Smooth muscle cell (in vitro differentiated cells): ENCODE results near the gene PGAM5. TPM values are rescaled to one million over a fixed set of nuclear protein-coding genes. Genes with fewer than 3 reads are reported as not detected.

Experiments
- DNase-seq: peaks from one replicate; lab custom pipeline; 2025; ENCODE audit not compliant: unreplicated experiment; lab: John Stamatoyannopoulos, UW
- H2AFZ ChIP-seq: fragments of 200-600 bp; sonication (generic); 2 replicates; pipeline ENCODE4 v1.6.0; 2016; ENCODE audit warnings: antibody characterized with exemption, low read depth, mild to moderate bottlenecking
- H3F3A ChIP-seq: fragments of 200-600 bp; sonication (generic); 2 replicates; pipeline ENCODE4 v1.6.0; 2017; ENCODE audit warnings: antibody characterized with exemption, low read depth
- H3K27ac ChIP-seq: fragments of 200-600 bp; sonication (generic); 2 replicates; pipeline ENCODE4 v1.5.1; 2016; ENCODE audit warnings: low read depth, mild to moderate bottlenecking
- H3K27me3 ChIP-seq: fragments of 200-600 bp; sonication (generic); 2 replicates; pipeline ENCODE4 v1.6.1; 2016; ENCODE audit warnings: low read depth, mild to moderate bottlenecking
- H3K36me3 ChIP-seq: fragments of 200-600 bp; sonication (generic); 2 replicates; pipeline ENCODE4 v1.5.1; 2016; ENCODE audit warnings: low read depth
- H3K4me1 ChIP-seq: fragments of 200-600 bp; sonication (generic); 2 replicates; pipeline ENCODE4 v1.5.1; 2016; ENCODE audit warnings: low read depth
- H3K4me2 ChIP-seq: fragments of 200-600 bp; sonication (generic); 2 replicates; pipeline ENCODE4 v1.6.0; 2016; ENCODE audit warnings: mild to moderate bottlenecking
- H3K4me3 ChIP-seq: fragments of 200-600 bp; sonication (generic); 2 replicates; pipeline ENCODE4 v1.5.1; 2016; ENCODE audit warnings: mild to moderate bottlenecking
- H3K79me2 ChIP-seq: fragments of 200-600 bp; sonication (generic); 2 replicates; pipeline ENCODE4 v1.6.0; 2016; ENCODE audit warnings: low read depth, mild to moderate bottlenecking
- H3K9ac ChIP-seq: fragments of 200-600 bp; sonication (generic); 2 replicates; pipeline ENCODE4 v1.6.0; 2016; ENCODE audit warnings: low read depth
- H3K9me3 ChIP-seq: fragments of 200-600 bp; sonication (generic); replicated peaks from 2 replicates; pipeline ENCODE4 v1.5.1; 2016; ENCODE audit warnings: low read depth
- H4K20me1 ChIP-seq: fragments of 200-600 bp; sonication (generic); 2 replicates; pipeline ENCODE4 v1.6.0; 2016; ENCODE audit warnings: low read depth
- whole genome bisulfite sequencing: methylation state at CpG from one replicate; pipeline ENCODE4 v1.1.7; 2016; ENCODE audit warnings: low lambda C conversion rate; 5-methylcytosine and 5-hydroxymethylcytosine counted together
- polyA plus RNA-seq: library from polyadenylated mRNA; unstranded; fragments of >200 nt; fragmentation: Nextera tagmentation; extraction: Ambion mirVana; gene quantifications from 2 replicates; pipeline ENCODE4 v1.2.1, GENCODE V29; 2016
- total RNA-seq: library from RNA; depleted of rRNA; stranded (reverse); fragments of >200 nt; gene quantifications from 2 replicates; pipeline ENCODE4 v1.2.3, GENCODE V29; 2014
- TF ChIP-seq, protein P1 (sequence below): fragments of 200-600 bp; sonication (generic); IDR thresholded peaks from 2 replicates; pipeline ENCODE4 v1.5.1; 2017; ENCODE audit warnings: borderline replicate concordance, mild to moderate bottlenecking, antibody characterized with exemption; ENCODE audit not compliant: insufficient read depth, poor library complexity, severe bottlenecking

PGAM5 gene
- total and polyA plus RNA-seq, 2 experiments from 2014 or later: 13.5 to 16.8 TPM

DNA sequence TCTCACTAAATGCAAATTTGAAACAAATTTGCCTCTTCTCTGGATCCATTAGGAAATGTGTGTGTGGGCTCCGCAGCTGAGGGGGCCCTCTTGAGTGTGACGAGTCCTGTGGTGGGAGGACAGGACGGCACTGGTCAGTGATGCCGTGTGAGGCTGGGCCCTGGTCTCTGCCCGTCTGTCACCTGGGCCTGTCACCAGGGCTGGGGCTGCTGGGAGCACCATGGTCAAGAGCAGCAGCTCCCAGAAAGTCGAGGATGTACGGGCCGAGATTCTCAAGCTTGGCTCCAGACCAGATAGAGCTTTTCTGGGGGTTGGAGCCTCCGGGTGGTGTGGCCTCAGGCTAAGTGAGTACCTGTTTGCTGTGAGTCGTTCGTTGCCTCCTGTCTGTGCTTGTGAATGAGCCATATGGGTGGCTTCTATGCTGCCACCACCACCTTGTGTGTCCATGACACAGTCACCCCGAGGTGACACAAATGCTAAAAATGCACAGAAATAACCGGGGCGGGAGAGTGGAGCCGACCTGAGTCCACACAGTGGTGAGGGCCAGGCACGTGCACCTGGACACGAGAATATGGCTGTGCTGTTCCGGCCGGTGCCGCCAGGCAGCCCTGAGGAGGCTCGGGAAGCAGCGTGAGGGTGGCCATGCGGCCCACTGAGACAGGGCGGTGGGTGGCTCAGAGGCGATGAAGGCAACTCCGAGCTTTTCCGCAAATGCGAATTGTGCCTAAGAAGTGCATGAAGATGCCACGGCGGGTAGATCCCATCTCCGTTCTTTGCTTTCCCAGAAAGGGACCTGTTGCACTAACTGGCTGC lies 8.7 kb downstream of the PGAM5 start:
- Histone ChIP-seq H4K20me1 (peaks cover 58% of the 10 kb centered on the region), H3K79me2 (peaks cover 19% of the 10 kb centered on the region)

DNA sequence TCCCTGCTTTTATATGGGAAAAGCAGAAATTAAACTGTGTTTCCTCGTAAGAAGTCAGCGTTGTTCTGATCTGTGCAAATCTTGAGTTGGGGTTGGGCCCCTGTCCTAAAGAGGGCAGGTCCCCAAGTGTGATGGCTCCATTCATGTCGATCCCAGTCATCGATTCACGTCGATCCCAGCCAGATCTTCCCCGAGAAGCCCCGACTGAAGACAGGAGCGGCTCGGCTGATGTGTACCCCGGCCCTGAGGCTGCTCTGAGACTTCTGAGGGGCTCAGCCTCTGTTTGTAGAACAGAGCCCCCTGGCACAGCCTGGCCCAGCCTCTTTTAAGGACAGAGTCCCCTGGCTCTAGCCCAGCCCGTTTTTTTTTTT lies 9.3 kb downstream of the PGAM5 start:
- H2AFZ ChIP-seq: no peak overlapping the region
- no peak overlapping the region for H3K4me3 ChIP-seq
- H3K4me2 ChIP-seq: no peak overlapping the region
- peaks cover 4% of the 10 kb centered on the region for H3K36me3 ChIP-seq
- H3K9me3 ChIP-seq: no peaks in the 10 kb centered on the region
- H3K27me3 ChIP-seq: no peaks in the 10 kb centered on the region
- DNase-seq: no peak
- H3F3A ChIP-seq: peaks cover 17% of the 10 kb centered on the region
- H3K9ac ChIP-seq: no peak overlapping the region
- TF ChIP-seq, protein P1, sequence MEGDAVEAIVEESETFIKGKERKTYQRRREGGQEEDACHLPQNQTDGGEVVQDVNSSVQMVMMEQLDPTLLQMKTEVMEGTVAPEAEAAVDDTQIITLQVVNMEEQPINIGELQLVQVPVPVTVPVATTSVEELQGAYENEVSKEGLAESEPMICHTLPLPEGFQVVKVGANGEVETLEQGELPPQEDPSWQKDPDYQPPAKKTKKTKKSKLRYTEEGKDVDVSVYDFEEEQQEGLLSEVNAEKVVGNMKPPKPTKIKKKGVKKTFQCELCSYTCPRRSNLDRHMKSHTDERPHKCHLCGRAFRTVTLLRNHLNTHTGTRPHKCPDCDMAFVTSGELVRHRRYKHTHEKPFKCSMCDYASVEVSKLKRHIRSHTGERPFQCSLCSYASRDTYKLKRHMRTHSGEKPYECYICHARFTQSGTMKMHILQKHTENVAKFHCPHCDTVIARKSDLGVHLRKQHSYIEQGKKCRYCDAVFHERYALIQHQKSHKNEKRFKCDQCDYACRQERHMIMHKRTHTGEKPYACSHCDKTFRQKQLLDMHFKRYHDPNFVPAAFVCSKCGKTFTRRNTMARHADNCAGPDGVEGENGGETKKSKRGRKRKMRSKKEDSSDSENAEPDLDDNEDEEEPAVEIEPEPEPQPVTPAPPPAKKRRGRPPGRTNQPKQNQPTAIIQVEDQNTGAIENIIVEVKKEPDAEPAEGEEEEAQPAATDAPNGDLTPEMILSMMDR: no peak
- 98% methylated on average over 12 of the region's 12 CpGs for WGBS
- peaks cover 15% of the 10 kb centered on the region for H3K79me2 ChIP-seq
- H3K4me1 ChIP-seq: no peaks in the 10 kb centered on the region
- H3K27ac ChIP-seq: no peak overlapping the region
- peaks cover 59% of the 10 kb centered on the region for H4K20me1 ChIP-seq

More for the DNA sequence above, 8.7 kb downstream of the PGAM5 start:
- Histone ChIP-seq H3K4me3 (no peak overlapping the region), H3K4me2 (no peak overlapping the region), H3K9me3 (no peaks in the 10 kb centered on the region), H3K9ac (no peak overlapping the region), H3K36me3 (peaks cover 4% of the 10 kb centered on the region), H3K27ac (no peak overlapping the region), H3K27me3 (no peaks in the 10 kb centered on the region), H3K4me1 (no peaks in the 10 kb centered on the region), H3F3A (peaks cover 17% of the 10 kb centered on the region), H2AFZ (no peak overlapping the region)
- TF ChIP-seq, protein P1: no peak
- 93% methylated on average over 31 of the region's 31 CpGs for WGBS
- no peak for DNase-seq

DNA sequence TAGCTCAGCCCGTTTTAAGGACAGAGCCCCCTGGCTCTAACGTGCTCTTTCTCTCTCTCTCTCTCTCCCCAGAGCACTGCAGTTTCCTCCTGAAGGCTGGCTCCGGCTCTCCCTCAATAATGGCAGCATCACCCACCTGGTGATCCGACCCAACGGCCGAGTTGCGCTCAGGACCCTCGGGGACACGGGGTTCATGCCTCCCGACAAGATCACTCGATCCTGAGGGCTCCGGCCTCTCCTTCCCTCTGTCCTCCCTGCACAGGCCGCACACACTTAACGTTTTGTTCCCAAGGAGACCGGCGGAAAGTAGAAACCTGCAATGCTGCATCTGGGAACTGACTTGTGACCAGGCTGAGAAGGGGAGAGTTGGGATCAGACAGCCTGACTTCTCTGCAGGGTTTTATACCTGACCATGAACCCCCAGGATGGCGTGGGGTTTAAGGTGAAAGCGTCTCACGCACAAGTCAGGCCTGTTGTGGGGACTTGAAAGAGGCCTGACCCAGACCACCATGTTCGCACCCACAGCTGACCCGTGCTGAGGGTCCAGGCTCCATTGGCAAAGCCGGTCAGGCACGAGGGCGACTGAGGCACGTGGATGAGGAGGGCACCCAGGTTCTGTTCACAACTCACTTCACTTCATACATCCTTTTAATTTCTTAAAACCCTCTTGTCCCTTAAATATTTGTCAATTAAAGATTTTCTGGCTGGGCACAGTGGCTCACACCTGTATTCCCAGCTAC lies 10.1 kb downstream of the PGAM5 start:
- Histone ChIP-seq H3K9ac (no peak overlapping the region), H3K27ac (no peak overlapping the region), H3K9me3 (no peaks in the 10 kb centered on the region), H3K27me3 (no peaks in the 10 kb centered on the region), H3K4me1 (no peaks in the 10 kb centered on the region), H3K79me2 (peaks cover 15% of the 10 kb centered on the region), H3K36me3 (peaks cover 4% of the 10 kb centered on the region), H2AFZ (no peak overlapping the region), H3K4me2 (no peak overlapping the region), H4K20me1 (peaks cover 68% of the 10 kb centered on the region), H3F3A (peaks cover 17% of the 10 kb centered on the region), H3K4me3 (no peak overlapping the region)
- WGBS: 97% methylated on average over 25 of the region's 25 CpGs
- no peak for DNase-seq
- TF ChIP-seq, protein P1: no peak
